ENCODE results near the gene CCNL2. TPM values are rescaled to one million over a fixed set of nuclear protein-coding genes. Genes with fewer than 3 reads are reported as not detected.
A peak's percentile ranks its signal among the peaks of the same experiment; 100 is the strongest.
"Not testable (repeated sequence)": the region's sequence is repeated elsewhere in the genome, so short reads cannot be mapped to it uniquely, and the experiment has no call there.

The CCNL2 gene
- total and polyA plus RNA-seq, 3 experiments from 2014 or later, result 29.0 to 124 (median 119) TPM

- H3K9me3 ChIP-seq (ENCODE audit: low read length); H3K27me3 Mint-ChIP-seq; H3K27me3 ChIP-seq (ENCODE audit: insufficient read depth, low read length, poor library complexity, severe bottlenecking); H3K36me3 ChIP-seq (ENCODE audit: insufficient read depth, low read length); H3K4me3 ChIP-seq (ENCODE audit: low read length); H3K27ac ChIP-seq (ENCODE audit: low read depth, low read length); DNase-seq; H3K4me3 Mint-ChIP-seq; H3K9me3 Mint-ChIP-seq: not testable (repeated sequence)
- H3K27ac Mint-ChIP-seq, result peak overlapping the region in 5 of 8 donors; percentile 33 to 63 (median 54)
- POLR2A ChIA-PET, result interaction anchor here (2.2 kb wide), 1 partner anchor 29 kb away, joined by 10 read pairs; the partner anchor contains the start of gene CCNL2
- CTCF ChIA-PET, result interaction anchor here (1.1 to 6.5 kb wide), 4 partner anchors 29 to 248 kb away, joined by 3 to 57 read pairs (median 8); partner anchors contain the start of gene CCNL2
- peaks cover 0 to 12% (median 0%) of the 10 kb centered on the region in 3 donors for H3K36me3 Mint-ChIP-seq
- peaks cover 30% of the 10 kb centered on the region for H3K4me1 ChIP-seq (ENCODE audit: insufficient read depth, low read length)
- H3K4me1 Mint-ChIP-seq, result peaks cover 10 to 40% (median 16%) of the 10 kb centered on the region in 3 donors
Measured at GRCh38 chr1:1370094-1370493, 29.0 kb downstream of the CCNL2 start.

- no peaks in the 10 kb centered on the region for H3K9me3 Mint-ChIP-seq
- no peak overlapping the region for H3K27ac Mint-ChIP-seq
- ChIA-PET CTCF (no interaction called here), POLR2A (no interaction called here)
- H3K36me3 Mint-ChIP-seq, result no peaks in the 10 kb centered on the region
- DNase-seq, result no peak
- H3K4me1 Mint-ChIP-seq, result peaks cover 4 to 23% (median 6%) of the 10 kb centered on the region in 3 donors
- H3K4me3 Mint-ChIP-seq, result no peak overlapping the region
- Histone ChIP-seq H3K9me3 (ENCODE audit: low read length) (no peaks in the 10 kb centered on the region), H3K27ac (ENCODE audit: low read depth, low read length) (no peak overlapping the region), H3K36me3 (ENCODE audit: insufficient read depth, low read length) (no peaks in the 10 kb centered on the region), H3K4me1 (ENCODE audit: insufficient read depth, low read length) (peaks cover 19% of the 10 kb centered on the region), H3K4me3 (ENCODE audit: low read length) (no peak overlapping the region), H3K27me3 (ENCODE audit: insufficient read depth, low read length, poor library complexity, severe bottlenecking) (no peaks in the 10 kb centered on the region)
- no peaks in the 10 kb centered on the region for H3K27me3 Mint-ChIP-seq
Measured at GRCh38 chr1:1367315-1367714, 31.8 kb downstream of the CCNL2 start.

GRCh38 chr1:1366699-1367066 is 32.5 kb downstream of the CCNL2 start:
- Mint-ChIP-seq H3K27ac (no peak overlapping the region), H3K36me3 (no peaks in the 10 kb centered on the region), H3K4me1 (peaks cover 0 to 17% (median 4%) of the 10 kb centered on the region in 3 donors), H3K9me3 (no peaks in the 10 kb centered on the region), H3K4me3 (no peak overlapping the region), H3K27me3 (peaks cover 0 to 3% of the 10 kb centered on the region in 2 donors)
- DNase-seq, result no peak
- no peaks in the 10 kb centered on the region for H3K27me3 ChIP-seq (ENCODE audit: insufficient read depth, low read length, poor library complexity, severe bottlenecking)
- POLR2A ChIA-PET, result no interaction called here
- H3K27ac ChIP-seq (ENCODE audit: low read depth, low read length), result no peak overlapping the region
- H3K9me3 ChIP-seq (ENCODE audit: low read length), result no peaks in the 10 kb centered on the region
- H3K36me3 ChIP-seq (ENCODE audit: insufficient read depth, low read length), result no peaks in the 10 kb centered on the region
- CTCF ChIA-PET, result no interaction called here
- peaks cover 13% of the 10 kb centered on the region for H3K4me1 ChIP-seq (ENCODE audit: insufficient read depth, low read length)
- H3K4me3 ChIP-seq (ENCODE audit: low read length), result no peak overlapping the region

- H3K36me3 ChIP-seq (ENCODE audit: insufficient read depth, low read length), result no peaks in the 10 kb centered on the region
- Mint-ChIP-seq H3K27me3 (peaks cover under 1 to 4% of the 10 kb centered on the region in 2 donors), H3K36me3 (no peaks in the 10 kb centered on the region), H3K4me3 (no peak overlapping the region), H3K4me1 (peaks cover 0 to 11% (median 1%) of the 10 kb centered on the region in 3 donors), H3K9me3 (no peaks in the 10 kb centered on the region), H3K27ac (no peak overlapping the region)
- H3K27me3 ChIP-seq (ENCODE audit: insufficient read depth, low read length, poor library complexity, severe bottlenecking), result no peaks in the 10 kb centered on the region
- H3K9me3 ChIP-seq (ENCODE audit: low read length), result no peaks in the 10 kb centered on the region
- ChIA-PET POLR2A (no interaction called here), CTCF (interaction anchor here (0.9 kb wide), 1 partner anchor 364 kb away, joined by 3 read pairs; no protein-coding TSS in a partner anchor)
- no peak overlapping the region for H3K27ac ChIP-seq (ENCODE audit: low read depth, low read length)
- H3K4me1 ChIP-seq (ENCODE audit: insufficient read depth, low read length), result peaks cover 7% of the 10 kb centered on the region
- no peak overlapping the region for H3K4me3 ChIP-seq (ENCODE audit: low read length)
- DNase-seq, result no peak
Measured at GRCh38 chr1:1365875-1366698, 33.0 kb downstream of the CCNL2 start.

- H3K27me3 Mint-ChIP-seq, result peaks cover 5 to 11% of the 10 kb centered on the region in 2 donors
- Histone ChIP-seq H3K9me3 (ENCODE audit: low read length) (no peaks in the 10 kb centered on the region), H3K36me3 (ENCODE audit: insufficient read depth, low read length) (no peaks in the 10 kb centered on the region), H3K27ac (ENCODE audit: low read depth, low read length) (no peak overlapping the region), H3K4me3 (ENCODE audit: low read length) (no peak overlapping the region), H3K4me1 (ENCODE audit: insufficient read depth, low read length) (no peaks in the 10 kb centered on the region), H3K27me3 (ENCODE audit: insufficient read depth, low read length, poor library complexity, severe bottlenecking) (no peaks in the 10 kb centered on the region)
- peaks cover 1 to 3% (median 3%) of the 10 kb centered on the region in 3 donors for H3K4me1 Mint-ChIP-seq
- no peaks in the 10 kb centered on the region for H3K9me3 Mint-ChIP-seq
- no peak overlapping the region for H3K4me3 Mint-ChIP-seq
- ChIA-PET POLR2A (no interaction called here), CTCF (no interaction called here)
- no peak overlapping the region for H3K27ac Mint-ChIP-seq
- no peak for DNase-seq
- no peaks in the 10 kb centered on the region for H3K36me3 Mint-ChIP-seq
Measured at GRCh38 chr1:1364266-1364665, 34.9 kb downstream of the CCNL2 start.

GRCh38 chr1:1361982-1362423 is 37.1 kb downstream of the CCNL2 start:
- no peak overlapping the region for H3K27ac Mint-ChIP-seq
- ChIA-PET POLR2A (no interaction called here), CTCF (no interaction called here)
- H3K27ac ChIP-seq (ENCODE audit: low read depth, low read length), result no peak overlapping the region
- no peaks in the 10 kb centered on the region for H3K9me3 Mint-ChIP-seq
- H3K4me1 ChIP-seq (ENCODE audit: insufficient read depth, low read length), result peaks cover 10% of the 10 kb centered on the region
- no peaks in the 10 kb centered on the region for H3K36me3 ChIP-seq (ENCODE audit: insufficient read depth, low read length)
- H3K4me3 ChIP-seq (ENCODE audit: low read length), result no peak overlapping the region
- no peak for DNase-seq
- H3K4me3 Mint-ChIP-seq, result no peak overlapping the region
- H3K4me1 Mint-ChIP-seq, result peaks cover 3 to 16% (median 5%) of the 10 kb centered on the region in 3 donors
- H3K27me3 ChIP-seq (ENCODE audit: insufficient read depth, low read length, poor library complexity, severe bottlenecking), result no peaks in the 10 kb centered on the region
- no peaks in the 10 kb centered on the region for H3K36me3 Mint-ChIP-seq
- H3K9me3 ChIP-seq (ENCODE audit: low read length), result no peaks in the 10 kb centered on the region
- peaks cover 9 to 17% of the 10 kb centered on the region in 2 donors for H3K27me3 Mint-ChIP-seq

- POLR2A ChIA-PET, result no interaction called here
Measured at GRCh38 chr1:1361233-1361981, 37.7 kb downstream of the CCNL2 start.

More at GRCh38 chr1:1361233-1361981, 37.7 kb downstream of the CCNL2 start:
- Mint-ChIP-seq H3K4me1 (peaks cover 3 to 17% (median 5%) of the 10 kb centered on the region in 3 donors), H3K36me3 (no peaks in the 10 kb centered on the region), H3K4me3 (no peak overlapping the region), H3K9me3 (no peaks in the 10 kb centered on the region), H3K27me3 (peaks cover 9 to 18% of the 10 kb centered on the region in 2 donors), H3K27ac (no peak overlapping the region)
- peaks cover 10% of the 10 kb centered on the region for H3K4me1 ChIP-seq (ENCODE audit: insufficient read depth, low read length)
- H3K4me3 ChIP-seq (ENCODE audit: low read length), result no peak overlapping the region
- no peaks in the 10 kb centered on the region for H3K36me3 ChIP-seq (ENCODE audit: insufficient read depth, low read length)
- H3K27ac ChIP-seq (ENCODE audit: low read depth, low read length), result no peak overlapping the region
- H3K27me3 ChIP-seq (ENCODE audit: insufficient read depth, low read length, poor library complexity, severe bottlenecking), result no peaks in the 10 kb centered on the region
- DNase-seq, result no peak
- no peaks in the 10 kb centered on the region for H3K9me3 ChIP-seq (ENCODE audit: low read length)
- CTCF ChIA-PET, result no interaction called here
